Measurements from ENCODE around the gene TRIM2.

TRIM2 gene

GRCh38 chr4:153244969-153245368 is 40.7 kb downstream of the TRIM2 start:
- Histone ChIP-seq H3K27ac (no peak overlapping the region), H3K36me3 (ENCODE audit: control insufficient read depth, insufficient read depth, low read length) (no peaks in the 10 kb centered on the region), H3K4me3 (ENCODE audit: low read depth, low read length) (no peak overlapping the region), H3K79me2 (no peaks in the 10 kb centered on the region), H2AFZ (no peak overlapping the region), H3K4me2 (ENCODE audit: low read length) (no peak overlapping the region), H3K4me1 (peaks cover 7% of the 10 kb centered on the region), H3K9me3 (ENCODE audit: control insufficient read depth, low read length) (no peaks in the 10 kb centered on the region), H3K9ac (no peak overlapping the region), H3K27me3 (ENCODE audit: control insufficient read depth, insufficient read depth, low read length) (no peaks in the 10 kb centered on the region)
- no peak for TF ChIP-seq CTCF (IDR thresholded peaks at IDR 0.05)

GRCh38 chr4:153245775-153246174 is 41.5 kb downstream of the TRIM2 start:
- Histone ChIP-seq H3K9me3 (ENCODE audit: control insufficient read depth, low read length) (no peaks in the 10 kb centered on the region), H2AFZ (no peak overlapping the region), H3K27ac (no peak overlapping the region), H3K36me3 (ENCODE audit: control insufficient read depth, insufficient read depth, low read length) (no peaks in the 10 kb centered on the region), H3K27me3 (ENCODE audit: control insufficient read depth, insufficient read depth, low read length) (no peaks in the 10 kb centered on the region), H3K79me2 (no peaks in the 10 kb centered on the region), H3K4me1 (peaks cover 9% of the 10 kb centered on the region), H3K4me2 (ENCODE audit: low read length) (no peak overlapping the region), H3K4me3 (ENCODE audit: low read depth, low read length) (no peak overlapping the region), H3K9ac (no peak overlapping the region)
- TF ChIP-seq CTCF (IDR thresholded peaks at IDR 0.05), result no peak

GRCh38 chr4:153246446-153247115 is 42.3 kb downstream of the TRIM2 start:
- no peak for TF ChIP-seq CTCF (IDR thresholded peaks at IDR 0.05)
- Histone ChIP-seq H3K9me3 (ENCODE audit: control insufficient read depth, low read length) (no peaks in the 10 kb centered on the region), H3K9ac (no peak overlapping the region), H3K4me3 (ENCODE audit: low read depth, low read length) (no peak overlapping the region), H3K4me2 (ENCODE audit: low read length) (no peak overlapping the region), H2AFZ (no peak overlapping the region), H3K27me3 (ENCODE audit: control insufficient read depth, insufficient read depth, low read length) (no peaks in the 10 kb centered on the region), H3K27ac (no peak overlapping the region), H3K79me2 (no peaks in the 10 kb centered on the region), H3K4me1 (peaks cover 9% of the 10 kb centered on the region), H3K36me3 (ENCODE audit: control insufficient read depth, insufficient read depth, low read length) (no peaks in the 10 kb centered on the region)

GRCh38 chr4:153247116-153247490 is 42.9 kb downstream of the TRIM2 start:
- H3K79me2 ChIP-seq, result no peaks in the 10 kb centered on the region
- no peak overlapping the region for H3K9ac ChIP-seq
- no peak overlapping the region for H2AFZ ChIP-seq
- H3K4me3 ChIP-seq (ENCODE audit: low read depth, low read length), result no peak overlapping the region
- no peak for TF ChIP-seq CTCF (IDR thresholded peaks at IDR 0.05)
- H3K36me3 ChIP-seq (ENCODE audit: control insufficient read depth, insufficient read depth, low read length), result no peaks in the 10 kb centered on the region
- no peaks in the 10 kb centered on the region for H3K9me3 ChIP-seq (ENCODE audit: control insufficient read depth, low read length)
- H3K27me3 ChIP-seq (ENCODE audit: control insufficient read depth, insufficient read depth, low read length), result no peaks in the 10 kb centered on the region
- no peak overlapping the region for H3K4me2 ChIP-seq (ENCODE audit: low read length)
- H3K4me1 ChIP-seq, result peaks cover 9% of the 10 kb centered on the region
- H3K27ac ChIP-seq, result no peak overlapping the region

GRCh38 chr4:153248641-153249198 is 44.5 kb downstream of the TRIM2 start:
- H3K4me1 ChIP-seq, result peaks cover 9% of the 10 kb centered on the region
- TF ChIP-seq CTCF (IDR thresholded peaks at IDR 0.05), result no peak
- H2AFZ ChIP-seq, result peak overlapping the region; percentile 83
- H3K4me3 ChIP-seq (ENCODE audit: low read depth, low read length), result peak overlapping the region; percentile 86
- H3K9me3 ChIP-seq (ENCODE audit: control insufficient read depth, low read length), result no peaks in the 10 kb centered on the region
- H3K79me2 ChIP-seq, result no peaks in the 10 kb centered on the region
- no peaks in the 10 kb centered on the region for H3K27me3 ChIP-seq (ENCODE audit: control insufficient read depth, insufficient read depth, low read length)
- H3K36me3 ChIP-seq (ENCODE audit: control insufficient read depth, insufficient read depth, low read length), result no peaks in the 10 kb centered on the region
- H3K27ac ChIP-seq, result peak overlapping the region; percentile 96
- H3K9ac ChIP-seq, result peak overlapping the region; percentile 72
- peak overlapping the region; percentile 71 for H3K4me2 ChIP-seq (ENCODE audit: low read length)
